Aorta (tissue), 5 donors: Measurements from ENCODE around the gene LPCAT2. TPM values are rescaled to one million over a fixed set of nuclear protein-coding genes. Genes with fewer than 3 reads are reported as not detected.
"Not testable (repeated sequence)": the region's sequence is repeated elsewhere in the genome, so short reads cannot be mapped to it uniquely, and the experiment has no call there.

Experiments used
- ATAC-seq: fragments of 200-7000 bp; cut with Tn5 transposase; one replicate; pipeline ENCODE4 v1.9.1; 2022; ENCODE audit warnings: moderate library complexity; ENCODE audit not compliant: low FRiP score
- DNase-seq, 2 donors: peaks; one replicate each; pipeline ENCODE4 v3.0.0-alpha.2; 2020
- H3K27ac ChIP-seq, 2 donors: one replicate each; pipeline ENCODE4 v1.5.1; 2013; ENCODE audit warnings: low read length in 2 of 2, mild to moderate bottlenecking in 2 of 2, moderate library complexity in 2 of 2, control low read depth in 1 of 2, inconsistent platforms in 1 of 2, low read depth in 1 of 2
- H3K27me3 ChIP-seq, 2 donors: one replicate each; pipeline ENCODE4 v1.6.1; 2013; ENCODE audit warnings: control low read depth in 1 of 2, low read length in 1 of 2, mild to moderate bottlenecking in 1 of 2, moderate library complexity in 1 of 2; ENCODE audit not compliant: insufficient read depth in 2 of 2, control insufficient read depth in 1 of 2
- H3K36me3 ChIP-seq, 2 donors: one replicate each; pipeline ENCODE4 v1.6.1; 2013; ENCODE audit warnings: control low read depth in 1 of 2, low read length in 1 of 2, mild to moderate bottlenecking in 1 of 2; ENCODE audit not compliant: insufficient read depth in 2 of 2, control insufficient read depth in 1 of 2
- H3K4me1 ChIP-seq, 2 donors: one replicate each; pipeline ENCODE4 v1.6.1; 2013; ENCODE audit warnings: low read length in 2 of 2, control low read depth in 1 of 2, mild to moderate bottlenecking in 1 of 2, moderate library complexity in 1 of 2; ENCODE audit not compliant: insufficient read depth in 2 of 2, control insufficient read depth in 1 of 2
- H3K4me3 ChIP-seq, 2 donors: one replicate each; pipeline ENCODE4 v1.5.1; 2013; ENCODE audit warnings: low read length in 2 of 2, control low read depth in 1 of 2, mild to moderate bottlenecking in 1 of 2
- H3K9me3 ChIP-seq: one replicate; pipeline ENCODE4 v1.6.1; 2013; ENCODE audit warnings: mild to moderate bottlenecking, low read length; ENCODE audit not compliant: control insufficient read depth
- WGBS, 2 donors: extraction: QIAGEN DNeasy Blood & Tissue Kit; methylation state at CpG; one replicate each; pipeline ENCODE4 v1.1.7; 2013; 5-methylcytosine and 5-hydroxymethylcytosine counted together
- intact Hi-C, 2 donors: fragments of 100-400 bp; cut with DNase I; formaldehyde crosslinking; loops; one replicate each; pipeline versions ENCODE4 v1.14.2 to v1.15.0; 2022
- polyA plus RNA-seq, 2 donors: library from polyadenylated mRNA; stranded (reverse); fragments of 200-250 nt; gene quantifications; one replicate each; pipeline ENCODE4 v1.2.3, GENCODE V29; 2013
- total RNA-seq, 2 donors: library from RNA; stranded (reverse); fragmentation: NEBNext Ultra II Directional; extraction: Animal tissue kit (Norgen Biotek cat#: 25700); gene quantifications; one replicate each; pipeline ENCODE4 v1.2.1, GENCODE V29; 2021
- donor health status: healthy with polysubstance abuse.
- donor health status: Bipolar disorder and iron deficiency.
- donor health status: DM: no; HTN: no; CAD: no.
- donor health status: DM: no; HTN: no; CAD: no.
- donor health status: DM: yes; HTN: yes; CAD: no.

Gene LPCAT2
- total and polyA plus RNA-seq, 4 donors = 14.8 to 36.6 (median 17.4) TPM

DNA sequence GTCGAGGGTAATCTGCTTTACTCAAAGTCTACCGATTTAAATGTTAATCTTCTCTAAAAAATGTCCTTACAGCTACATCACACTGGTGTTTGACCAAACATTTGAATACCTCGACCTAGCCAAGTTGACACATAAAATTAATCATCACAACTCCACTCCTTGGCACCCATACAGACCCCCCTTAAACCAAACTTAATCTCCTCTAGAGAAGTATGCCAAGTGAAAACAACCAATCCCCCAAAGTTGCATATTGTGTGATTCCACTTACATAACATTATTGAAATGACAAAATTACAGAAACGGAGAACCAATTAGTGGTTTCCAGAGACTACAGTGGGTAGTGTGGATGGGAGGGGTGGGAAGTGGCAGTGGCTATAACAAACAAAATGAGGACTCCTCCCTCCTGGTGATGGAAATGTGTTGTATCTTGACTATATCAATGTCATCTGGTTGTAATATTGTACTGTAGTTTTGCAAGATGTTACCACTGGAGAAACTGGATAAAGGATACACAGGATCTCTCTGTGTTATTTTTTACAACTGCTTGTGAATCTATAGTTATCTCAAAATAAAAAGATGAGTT, 97.0 kb downstream of the LPCAT2 start:
- ATAC-seq (no peak), DNase-seq (no peak)
- no peaks in the 10 kb centered on the region for H3K36me3 ChIP-seq
- intact Hi-C loops = no loop called here
- H3K9me3 ChIP-seq = no peaks in the 10 kb centered on the region
- H3K27ac ChIP-seq = no peak overlapping the region
- H3K27me3 ChIP-seq = no peaks in the 10 kb centered on the region
- 8 to 11% methylated on average over 4 of the region's 4 CpGs for WGBS, 2 donors
- H3K4me1 ChIP-seq = peaks cover 0 to 3% of the 10 kb centered on the region in 2 donors
- no peak overlapping the region for H3K4me3 ChIP-seq

DNA sequence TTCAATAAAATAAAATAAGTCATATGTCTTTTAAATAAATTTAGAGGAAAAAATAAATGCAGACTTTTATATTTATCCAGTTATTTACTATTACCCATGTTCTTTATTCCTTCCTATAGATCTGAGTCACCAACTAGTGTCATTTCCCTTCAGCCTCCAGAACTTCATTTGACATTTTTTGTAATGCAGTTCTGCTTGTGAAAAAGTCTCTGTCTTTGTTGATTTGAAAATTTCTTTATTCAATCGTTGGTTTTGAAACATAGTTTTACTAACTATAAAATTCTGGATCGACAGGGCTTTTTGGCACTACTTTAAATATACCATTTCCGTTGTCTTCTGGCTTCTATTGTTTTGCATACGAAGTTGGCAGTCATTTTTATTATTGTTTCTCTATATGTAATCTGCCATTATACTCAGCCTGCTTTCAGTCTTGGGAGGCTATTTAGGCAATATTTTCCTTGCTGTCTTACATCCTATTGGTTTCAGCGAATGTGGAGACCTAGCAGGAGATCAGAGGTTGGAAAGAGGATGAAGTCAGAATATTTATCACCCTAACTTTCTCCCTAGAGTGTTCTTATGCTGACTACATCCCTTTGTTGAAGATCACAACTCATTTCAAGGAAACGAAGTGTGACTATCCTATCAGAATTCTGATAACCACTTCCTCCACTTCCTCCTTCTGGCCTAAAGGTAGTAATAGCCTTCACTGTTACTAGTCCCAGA, 104.9 kb downstream of the LPCAT2 start:
- no peaks in the 10 kb centered on the region for H3K4me1 ChIP-seq
- 50 to 56% methylated on average over 6 of the region's 6 CpGs for WGBS, 2 donors
- no peak for DNase-seq
- no peaks in the 10 kb centered on the region for H3K27me3 ChIP-seq
- intact Hi-C loops = no loop called here
- no peaks in the 10 kb centered on the region for H3K36me3 ChIP-seq
- H3K4me3 ChIP-seq = no peak overlapping the region
- no peak overlapping the region for H3K27ac ChIP-seq
- ATAC-seq = no peak
- peaks cover 3% of the 10 kb centered on the region for H3K9me3 ChIP-seq

DNA sequence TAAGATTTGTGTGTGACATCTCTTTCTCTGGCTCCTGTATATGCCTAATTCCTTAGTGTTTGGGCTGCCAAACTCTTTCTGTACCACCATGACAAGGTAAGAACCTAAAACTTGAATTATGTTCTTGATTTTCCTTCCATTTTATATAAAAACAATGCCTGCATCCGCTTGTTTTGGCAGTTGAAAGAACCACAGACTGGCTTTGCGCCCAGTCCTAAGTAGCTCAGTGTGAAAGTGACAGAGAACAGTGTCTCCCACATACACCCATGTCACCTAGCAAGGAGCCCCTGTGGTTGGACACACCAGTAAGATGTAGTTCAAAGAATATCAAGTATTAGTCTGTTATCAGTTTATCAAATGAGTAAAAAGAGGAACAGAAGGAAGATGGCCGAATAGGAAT, 106.2 kb downstream of the LPCAT2 start:
- H3K4me1 ChIP-seq = no peaks in the 10 kb centered on the region
- no peaks in the 10 kb centered on the region for H3K36me3 ChIP-seq
- H3K27me3 ChIP-seq = no peaks in the 10 kb centered on the region
- H3K9me3 ChIP-seq = peaks cover 3% of the 10 kb centered on the region
- intact Hi-C loops = no loop called here
- no peak for ATAC-seq
- H3K4me3 ChIP-seq = no peak overlapping the region
- DNase-seq = no peak
- 74 to 77% methylated on average over 3 of the region's 3 CpGs for WGBS, 2 donors
- H3K27ac ChIP-seq = no peak overlapping the region

DNA sequence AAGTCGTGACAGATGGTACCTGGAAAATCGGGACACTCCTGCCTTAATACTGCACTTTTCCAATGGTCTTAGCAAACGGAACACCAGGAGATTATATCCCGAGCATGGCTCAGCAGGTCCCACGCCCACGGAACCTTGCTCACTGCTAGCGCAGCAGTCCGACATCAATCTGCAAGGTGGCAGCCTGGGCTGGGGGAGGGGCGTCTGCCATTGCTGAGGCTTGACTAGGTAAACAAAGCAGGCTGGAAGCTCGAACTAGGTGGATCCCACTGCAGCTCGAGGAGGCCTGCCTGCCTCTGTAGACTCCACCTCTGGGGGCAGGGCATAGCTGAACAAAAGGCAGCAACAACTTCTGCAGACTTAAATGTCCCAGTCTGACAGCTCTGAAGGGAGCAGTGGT, 106.8 kb downstream of the LPCAT2 start:
- ATAC-seq, H3K27me3 ChIP-seq, H3K36me3 ChIP-seq, DNase-seq, H3K4me1 ChIP-seq, intact Hi-C loops, H3K9me3 ChIP-seq, H3K4me3 ChIP-seq, H3K27ac ChIP-seq: not testable (repeated sequence)
- WGBS, 2 donors = 85 to 86% methylated on average over 11 of the region's 11 CpGs

DNA sequence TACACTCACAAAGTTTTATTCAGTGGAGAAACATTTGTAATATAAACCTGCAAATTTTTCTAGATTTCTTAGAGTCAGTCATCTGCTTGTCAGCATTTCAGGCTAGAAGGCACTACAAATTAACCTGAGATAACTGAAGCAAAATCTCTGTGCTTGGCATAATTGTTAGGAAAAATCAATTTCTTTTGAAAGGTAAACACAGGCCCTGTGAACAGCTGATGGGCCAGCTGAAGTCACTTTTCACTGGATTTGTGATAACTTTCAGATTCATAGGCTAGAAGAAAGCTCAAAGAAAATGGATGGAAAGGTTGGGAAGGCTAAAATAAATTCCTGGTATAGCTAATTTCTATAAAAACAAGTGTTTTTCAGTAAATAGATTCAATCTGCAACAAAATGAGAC, 112.9 kb downstream of the LPCAT2 start:
- H3K4me1 ChIP-seq = no peaks in the 10 kb centered on the region
- H3K27ac ChIP-seq = no peak overlapping the region
- no peaks in the 10 kb centered on the region for H3K36me3 ChIP-seq
- DNase-seq (no peak), ATAC-seq (no peak)
- intact Hi-C loops = no loop called here
- no peaks in the 10 kb centered on the region for H3K27me3 ChIP-seq
- H3K9me3 ChIP-seq = no peaks in the 10 kb centered on the region
- no peak overlapping the region for H3K4me3 ChIP-seq

DNA sequence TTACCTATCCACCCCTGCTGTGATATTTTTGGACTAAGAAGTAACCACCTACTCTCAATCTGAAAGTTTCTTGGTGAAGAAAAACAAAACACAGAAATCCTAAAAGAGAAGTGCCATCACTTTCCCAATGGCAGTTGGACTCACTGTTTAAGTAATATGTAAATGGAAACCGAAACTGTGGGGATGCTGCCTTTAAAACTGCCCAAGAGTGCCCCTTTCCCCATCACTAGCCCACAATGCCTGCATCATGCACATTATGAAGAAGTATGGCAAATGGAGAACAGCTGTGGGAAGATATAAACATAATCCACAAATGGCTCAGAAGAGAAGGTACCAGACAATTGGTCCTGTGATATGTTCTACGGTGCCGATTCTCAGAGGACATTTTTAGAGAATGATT, 113.4 kb downstream of the LPCAT2 start:
- 77 to 82% methylated on average over 3 of the region's 3 CpGs for WGBS, 2 donors
- DNase-seq (no peak), ATAC-seq (no peak)
- H3K4me3 ChIP-seq = no peak overlapping the region
- no peaks in the 10 kb centered on the region for H3K36me3 ChIP-seq
- no peak overlapping the region for H3K27ac ChIP-seq
- H3K4me1 ChIP-seq = no peaks in the 10 kb centered on the region
- no peaks in the 10 kb centered on the region for H3K9me3 ChIP-seq
- no peaks in the 10 kb centered on the region for H3K27me3 ChIP-seq
- intact Hi-C loops = no loop called here

DNA sequence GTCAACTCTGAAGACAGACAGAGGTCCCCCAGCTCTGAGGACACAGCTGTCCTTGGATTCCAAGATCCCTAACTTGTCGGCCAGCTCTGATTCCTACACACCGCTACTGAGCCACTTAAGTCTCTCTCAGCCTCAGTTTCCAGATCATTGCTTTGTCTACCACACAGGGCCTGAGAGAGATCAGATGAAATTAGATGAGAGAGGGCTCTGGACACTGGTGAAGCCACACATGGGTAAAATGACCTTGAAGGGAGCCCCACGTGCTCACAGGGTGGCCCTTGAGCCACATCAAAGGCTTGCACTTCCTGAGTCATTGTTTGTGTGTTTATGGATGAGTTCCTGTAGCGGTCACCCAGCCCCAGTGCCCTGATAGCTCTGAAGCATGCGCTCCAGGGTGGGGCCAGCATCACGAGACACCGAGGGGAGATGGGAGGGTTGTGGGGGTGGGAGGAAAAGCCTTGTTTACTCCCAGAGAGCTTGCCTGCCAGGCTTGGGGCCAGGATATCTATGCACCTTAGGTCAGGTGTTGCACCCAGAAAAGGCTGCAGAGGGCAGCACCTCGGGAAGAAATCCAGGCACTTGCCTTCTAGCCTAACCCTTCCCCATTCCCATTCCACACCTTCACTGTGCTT, 114.2 kb downstream of the LPCAT2 start:
- Histone ChIP-seq H3K4me1 (no peaks in the 10 kb centered on the region), H3K9me3 (no peaks in the 10 kb centered on the region), H3K27me3 (no peaks in the 10 kb centered on the region), H3K4me3 (no peak overlapping the region), H3K27ac (no peak overlapping the region), H3K36me3 (no peaks in the 10 kb centered on the region)
- intact Hi-C loops = no loop called here
- no peak for ATAC-seq
- no peak for DNase-seq
- WGBS, 2 donors = 31 to 42% methylated on average over 8 of the region's 8 CpGs

DNA sequence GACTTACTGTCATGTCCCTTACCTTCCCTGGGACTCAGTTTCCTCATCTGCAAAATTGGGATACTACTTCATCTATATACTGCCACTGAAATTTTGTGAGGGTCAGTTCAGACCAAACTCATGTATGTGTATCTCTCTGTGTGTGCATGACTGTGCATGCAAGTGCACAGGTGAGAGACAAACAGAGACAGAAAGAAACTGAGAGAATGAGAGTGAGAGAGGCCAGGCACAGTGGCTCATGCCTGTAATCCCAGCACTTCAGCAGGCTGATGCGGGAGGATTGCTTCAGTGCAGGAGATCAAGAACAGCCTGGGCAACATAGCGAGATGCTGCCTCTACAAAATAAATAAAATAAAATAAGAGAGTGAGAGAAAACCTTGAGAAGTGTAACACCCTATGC, 114.8 kb downstream of the LPCAT2 start:
- Histone ChIP-seq H3K9me3 (no peaks in the 10 kb centered on the region), H3K4me3 (no peak overlapping the region), H3K27ac (no peak overlapping the region), H3K36me3 (no peaks in the 10 kb centered on the region), H3K27me3 (no peaks in the 10 kb centered on the region), H3K4me1 (no peaks in the 10 kb centered on the region)
- intact Hi-C loops = no loop called here
- DNase-seq = no peak
- no peak for ATAC-seq
- whole genome bisulfite sequencing, 2 donors = 95 to 97% methylated on average over 2 of the region's 2 CpGs

DNA sequence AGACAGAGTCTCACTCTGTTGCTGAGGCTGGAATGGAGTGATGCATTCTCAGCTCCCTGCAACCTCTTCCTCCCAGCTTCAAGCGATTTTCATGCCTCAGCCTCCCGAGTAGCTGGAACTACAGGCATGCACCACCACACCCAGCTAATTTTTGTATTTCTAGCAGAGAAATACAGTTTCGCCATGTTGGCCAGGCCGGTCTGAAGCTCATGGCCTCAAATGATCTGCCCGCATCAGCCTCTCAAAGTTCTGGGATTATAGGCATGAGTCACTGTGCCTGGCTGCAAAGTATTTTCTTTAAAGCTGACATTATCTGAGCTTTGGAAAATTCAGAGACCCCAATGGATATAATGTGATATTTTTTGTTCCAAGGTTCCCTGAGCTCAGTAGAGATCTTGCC, 115.8 kb downstream of the LPCAT2 start:
- H3K4me1 ChIP-seq = no peaks in the 10 kb centered on the region
- H3K36me3 ChIP-seq = no peaks in the 10 kb centered on the region
- DNase-seq (no peak), ATAC-seq (no peak)
- intact Hi-C loops = no loop called here
- 96% methylated on average over 5 of the region's 5 CpGs for WGBS, 2 donors
- no peak overlapping the region for H3K27ac ChIP-seq
- H3K27me3 ChIP-seq = no peaks in the 10 kb centered on the region
- H3K4me3 ChIP-seq = no peak overlapping the region
- H3K9me3 ChIP-seq = no peaks in the 10 kb centered on the region
